Measurements from ENCODE around the gene STK17B. TPM values are rescaled to one million over a fixed set of nuclear protein-coding genes. Genes with fewer than 3 reads are reported as not detected.

STK17B gene
- 10.7 and 16.8 TPM in 2 replicates for total RNA-seq

DNA sequence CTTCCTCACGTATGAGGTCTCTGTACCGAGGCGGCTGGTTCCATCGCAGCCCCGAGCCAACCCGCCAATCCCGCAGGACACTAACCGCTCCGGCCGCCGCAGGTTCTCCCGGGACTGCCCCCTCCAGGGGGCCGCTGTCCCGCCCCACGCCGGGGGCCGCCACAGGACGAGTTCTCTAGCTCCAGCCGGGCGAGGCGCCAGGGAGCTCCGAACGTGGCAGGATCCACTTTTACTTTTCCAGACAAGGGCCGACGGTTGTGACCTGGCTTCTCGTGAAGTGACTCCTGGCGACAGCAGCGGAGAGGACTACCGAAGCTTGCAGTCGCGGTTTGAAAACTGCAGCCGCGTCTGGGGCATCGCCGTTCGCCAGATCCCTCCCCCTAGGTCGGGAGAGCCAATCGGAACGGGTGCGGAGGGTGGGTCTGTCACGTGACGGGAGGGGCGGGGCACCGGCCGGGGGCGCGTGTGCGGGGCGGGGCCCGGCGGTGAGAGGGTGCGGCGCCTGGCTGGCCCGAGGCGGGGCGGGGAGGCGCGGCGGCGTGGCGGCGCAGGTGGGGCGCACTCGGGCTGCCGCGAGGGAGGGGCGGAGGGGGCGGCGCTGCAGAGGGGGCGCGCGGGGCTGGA lies at the start of gene STK17B:
Gene STK17B (minus strand): TSS at position 331 of the 624 bp plus-strand sequence. CDS start 8,195 bp downstream, outside the sequence.

Other genes with a start within 250 kb of the STK17B start
- gene DNAH7, start 102.7 kb downstream of the STK17B start, total RNA-seq: not detected in 2 replicates